EH (cell line): ENCODE measurements around the gene BTRC.
A peak's percentile ranks its signal among the peaks of the same experiment; 100 is the strongest.

Source experiments
- DNase-seq: peaks from one replicate; pipeline ENCODE4 v3.0.0-alpha.2; 2015; ENCODE audit warnings: low read depth

The BTRC gene

GRCh38 chr10:101485207-101485606, 131.2 kb downstream of the BTRC start:
- no peak for DNase-seq

- DNase-seq: no peak
These were observed 132.0 kb downstream of the BTRC start for GRCh38 chr10:101485681-101486554.

- no peak for DNase-seq
These were observed 133.4 kb downstream of the BTRC start for GRCh38 chr10:101487399-101487798.

GRCh38 chr10:101489355-101489754, 135.4 kb downstream of the BTRC start:
- DNase-seq: peak; percentile 47

GRCh38 chr10:101490026-101490425, 136.1 kb downstream of the BTRC start:
- no peak for DNase-seq

- DNase-seq: no peak
These were observed 138.2 kb downstream of the BTRC start for GRCh38 chr10:101492205-101492604.

GRCh38 chr10:101492814-101493213, 138.8 kb downstream of the BTRC start:
- no peak for DNase-seq

- no peak for DNase-seq
These were observed 139.3 kb downstream of the BTRC start for GRCh38 chr10:101493249-101493648.

- no peak for DNase-seq
These were observed 139.9 kb downstream of the BTRC start for GRCh38 chr10:101493782-101494281.

GRCh38 chr10:101494650-101495049, 140.7 kb downstream of the BTRC start:
- DNase-seq: no peak

- DNase-seq: peak; percentile 25
These were observed 141.5 kb downstream of the BTRC start for GRCh38 chr10:101495324-101495925.

- DNase-seq: no peak
These were observed 150.5 kb downstream of the BTRC start for GRCh38 chr10:101504438-101504837.

GRCh38 chr10:101506829-101507661, 153.1 kb downstream of the BTRC start:
- DNase-seq: no peak

- DNase-seq: no peak
These were observed 153.9 kb downstream of the BTRC start for GRCh38 chr10:101507828-101508227.

- no peak for DNase-seq
These were observed 158.0 kb downstream of the BTRC start for GRCh38 chr10:101511938-101512337.

- DNase-seq: peak; percentile 39
These were observed 158.8 kb downstream of the BTRC start for GRCh38 chr10:101512738-101513137.

GRCh38 chr10:101513733-101514132, 159.8 kb downstream of the BTRC start:
- no peak for DNase-seq

GRCh38 chr10:101525848-101526247, 171.9 kb downstream of the BTRC start:
- no peak for DNase-seq

- peak; percentile 20 for DNase-seq
These were observed 175.2 kb downstream of the BTRC start for GRCh38 chr10:101529207-101529606.

GRCh38 chr10:101529725-101530553, 176.0 kb downstream of the BTRC start:
- DNase-seq: no peak

- no peak for DNase-seq
These were observed 182.0 kb downstream of the BTRC start for GRCh38 chr10:101535949-101536348.
